ENCODE measurements around the gene PTCRA.
"Not testable (repeated sequence)": the region's sequence is repeated elsewhere in the genome, so short reads cannot be mapped to it uniquely, and the experiment has no call there.

Gene PTCRA

GRCh38 chr6:42928986-42929820, 13.3 kb downstream of the PTCRA start, which contains the start of gene CNPY3:
CNPY3 (plus strand) TSS chr6:42929480; CDS start chr6:42929571, 91 bp downstream.
- peak; percentile 97 to 98 for DNase-seq
- no peak for TF ChIP-seq GATA1 (IDR thresholded peaks at IDR 0.05; ENCODE audit: low read depth, low read length)
- peak; percentile 91 for TF ChIP-seq POLR2A (IDR thresholded peaks at IDR 0.05; ENCODE audit: low read length)

- peak in 1 of 2 experiments; percentile 69 for DNase-seq
These were observed 14.0 kb downstream of the PTCRA start for GRCh38 chr6:42929821-42930360.

GRCh38 chr6:42932412-42932811, 16.6 kb downstream of the PTCRA start:
- no peak for DNase-seq
- no peak for TF ChIP-seq GATA1 (IDR thresholded peaks at IDR 0.05; ENCODE audit: low read depth, low read length)
- no peak for TF ChIP-seq POLR2A (IDR thresholded peaks at IDR 0.05; ENCODE audit: low read length)

More at GRCh38 chr6:42929821-42930360, 14.0 kb downstream of the PTCRA start:
- TF ChIP-seq POLR2A (IDR thresholded peaks at IDR 0.05; ENCODE audit: low read length) (no peak), GATA1 (IDR thresholded peaks at IDR 0.05; ENCODE audit: low read depth, low read length) (no peak)

- no peak for TF ChIP-seq GATA1 (IDR thresholded peaks at IDR 0.05; ENCODE audit: low read depth, low read length)
- TF ChIP-seq POLR2A (IDR thresholded peaks at IDR 0.05; ENCODE audit: low read length): no peak
- no peak for DNase-seq
These were observed 17.4 kb downstream of the PTCRA start for GRCh38 chr6:42933205-42933604.

GRCh38 chr6:42935322-42935721, 19.5 kb downstream of the PTCRA start:
- DNase-seq: no peak
- TF ChIP-seq GATA1 (IDR thresholded peaks at IDR 0.05; ENCODE audit: low read depth, low read length) (no peak), POLR2A (IDR thresholded peaks at IDR 0.05; ENCODE audit: low read length) (no peak)

- DNase-seq: no peak
- no peak for TF ChIP-seq POLR2A (IDR thresholded peaks at IDR 0.05; ENCODE audit: low read length)
- no peak for TF ChIP-seq GATA1 (IDR thresholded peaks at IDR 0.05; ENCODE audit: low read depth, low read length)
These were observed 20.5 kb downstream of the PTCRA start for GRCh38 chr6:42936398-42936797.

GRCh38 chr6:42937548-42938427, 21.9 kb downstream of the PTCRA start:
- DNase-seq: no peak
- no peak for TF ChIP-seq POLR2A (IDR thresholded peaks at IDR 0.05; ENCODE audit: low read length)
- TF ChIP-seq GATA1 (IDR thresholded peaks at IDR 0.05; ENCODE audit: low read depth, low read length): no peak

- no peak for TF ChIP-seq GATA1 (IDR thresholded peaks at IDR 0.05; ENCODE audit: low read depth, low read length)
- no peak for TF ChIP-seq POLR2A (IDR thresholded peaks at IDR 0.05; ENCODE audit: low read length)
- no peak for DNase-seq
These were observed 22.6 kb downstream of the PTCRA start for GRCh38 chr6:42938428-42938796.

- DNase-seq: no peak
- no peak for TF ChIP-seq GATA1 (IDR thresholded peaks at IDR 0.05; ENCODE audit: low read depth, low read length)
These were observed 23.3 kb downstream of the PTCRA start for GRCh38 chr6:42938987-42939809.

GRCh38 chr6:42939810-42940167, 23.9 kb downstream of the PTCRA start:
- no peak for DNase-seq
- TF ChIP-seq POLR2A (IDR thresholded peaks at IDR 0.05; ENCODE audit: low read length): no peak
- TF ChIP-seq GATA1 (IDR thresholded peaks at IDR 0.05; ENCODE audit: low read depth, low read length): no peak

- TF ChIP-seq GATA1 (IDR thresholded peaks at IDR 0.05; ENCODE audit: low read depth, low read length) (no peak), POLR2A (IDR thresholded peaks at IDR 0.05; ENCODE audit: low read length) (no peak)
- no peak for DNase-seq
These were observed 24.7 kb downstream of the PTCRA start for GRCh38 chr6:42940493-42941045.

GRCh38 chr6:42941356-42941755, 25.5 kb downstream of the PTCRA start:
- not testable (repeated sequence) for DNase-seq

- DNase-seq: no peak
- no peak for TF ChIP-seq POLR2A (IDR thresholded peaks at IDR 0.05; ENCODE audit: low read length)
- no peak for TF ChIP-seq GATA1 (IDR thresholded peaks at IDR 0.05; ENCODE audit: low read depth, low read length)
These were observed 26.6 kb downstream of the PTCRA start for GRCh38 chr6:42942444-42942843.

Measured in erythroblast (primary cell).